Chondrocyte (in vitro differentiated cells): ENCODE results near the gene PRPF6. TPM values are rescaled to one million over a fixed set of nuclear protein-coding genes. Genes with fewer than 3 reads are reported as not detected.
A peak's percentile ranks its signal among the peaks of the same experiment; 100 is the strongest.

Experiments
- DNase-seq: peaks from one replicate; pipeline ENCODE4 v3.0.0; 2021; ENCODE audit warnings: mixed read lengths, low spot score
- H3K27ac Mint-ChIP-seq: one replicate; pipeline ENCODE4 v1.8.0; 2021; ENCODE audit warnings: mild to moderate bottlenecking, moderate library complexity, mixed read lengths; ENCODE audit not compliant: unreplicated experiment
- H3K27me3 Mint-ChIP-seq: 2 replicates; pipeline ENCODE4 v1.8.0; 2021; ENCODE audit warnings: low read depth, mixed read lengths
- H3K36me3 Mint-ChIP-seq: 2 replicates; pipeline ENCODE4 v1.8.0; 2021; ENCODE audit warnings: low read depth, mixed read lengths
- H3K4me1 Mint-ChIP-seq: 2 replicates; pipeline ENCODE4 v1.8.0; 2021; ENCODE audit warnings: low read depth, mild to moderate bottlenecking, mixed read lengths
- H3K4me3 Mint-ChIP-seq: one replicate; pipeline ENCODE4 v1.8.0; 2021; ENCODE audit warnings: mild to moderate bottlenecking, moderate library complexity, mixed read lengths; ENCODE audit not compliant: unreplicated experiment
- H3K9me3 Mint-ChIP-seq: 2 replicates; pipeline ENCODE4 v1.8.0; 2021; ENCODE audit warnings: low read depth, mixed read lengths
- CTCF ChIP-seq: fragments of 200-600 bp; sonication (generic); IDR thresholded peaks from 2 replicates; pipeline ENCODE4 v1.5.0; 2021; ENCODE audit warnings: antibody characterized with exemption, mild to moderate bottlenecking, moderate library complexity
- total RNA-seq: library from RNA; stranded (reverse); gene quantifications from 3 replicates; pipeline ENCODE4 v1.2.1, GENCODE V29; 2021

Gene PRPF6
- total RNA-seq, 1 donor from 2014 or later = 49.0 TPM

- Mint-ChIP-seq H3K9me3 (no peaks in the 10 kb centered on the region), H3K4me3 (peak within 1 kb of the TSS; percentile 61), H3K4me1 (peaks cover 28% of the 10 kb centered on the region), H3K36me3 (no peaks in the 10 kb centered on the region), H3K27ac (no peak within 1 kb of the TSS), H3K27me3 (peaks cover 1% of the 10 kb centered on the region)
- no peak for DNase-seq
- TF ChIP-seq CTCF = no peak
Measured at GRCh38 chr20:64049060-64049877, 68.3 kb downstream of the PRPF6 start, which contains the start of gene SOX18. TSS of gene SOX18 (minus strand) at chr20:64049639. CDS start at chr20:64049516, 123 bp downstream.

- no peak for DNase-seq
- Mint-ChIP-seq H3K4me3 (peak overlapping the region; percentile 56), H3K9me3 (no peaks in the 10 kb centered on the region), H3K36me3 (no peaks in the 10 kb centered on the region), H3K4me1 (peaks cover 26% of the 10 kb centered on the region), H3K27me3 (peaks cover 1% of the 10 kb centered on the region), H3K27ac (no peak overlapping the region)
- no peak for TF ChIP-seq CTCF
Measured at GRCh38 chr20:64049878-64050260, 68.9 kb downstream of the PRPF6 start.

- H3K27ac Mint-ChIP-seq = no peak overlapping the region
- no peak for DNase-seq
- H3K27me3 Mint-ChIP-seq = peaks cover 1% of the 10 kb centered on the region
- H3K4me3 Mint-ChIP-seq = no peak overlapping the region
- peaks cover 26% of the 10 kb centered on the region for H3K4me1 Mint-ChIP-seq
- no peak for TF ChIP-seq CTCF
- H3K9me3 Mint-ChIP-seq = no peaks in the 10 kb centered on the region
- H3K36me3 Mint-ChIP-seq = no peaks in the 10 kb centered on the region
Measured at GRCh38 chr20:64050261-64051032, 69.5 kb downstream of the PRPF6 start.

GRCh38 chr20:64051033-64051452 is 70.1 kb downstream of the PRPF6 start:
- no peak for TF ChIP-seq CTCF
- H3K9me3 Mint-ChIP-seq = no peaks in the 10 kb centered on the region
- no peak overlapping the region for H3K4me3 Mint-ChIP-seq
- H3K4me1 Mint-ChIP-seq = peaks cover 26% of the 10 kb centered on the region
- DNase-seq = no peak
- peaks cover 1% of the 10 kb centered on the region for H3K27me3 Mint-ChIP-seq
- no peaks in the 10 kb centered on the region for H3K36me3 Mint-ChIP-seq
- no peak overlapping the region for H3K27ac Mint-ChIP-seq

- Mint-ChIP-seq H3K27me3 (peaks cover 1% of the 10 kb centered on the region), H3K9me3 (no peaks in the 10 kb centered on the region)
Measured at GRCh38 chr20:64051561-64052325, 70.8 kb downstream of the PRPF6 start.

More at GRCh38 chr20:64051561-64052325, 70.8 kb downstream of the PRPF6 start:
- Mint-ChIP-seq H3K4me3 (no peak overlapping the region), H3K36me3 (no peaks in the 10 kb centered on the region), H3K4me1 (peaks cover 26% of the 10 kb centered on the region), H3K27ac (no peak overlapping the region)
- TF ChIP-seq CTCF = no peak
- DNase-seq = no peak
